Measurements from ENCODE around the gene RASGRF1. TPM values are rescaled to one million over a fixed set of nuclear protein-coding genes. Genes with fewer than 3 reads are reported as not detected.

The RASGRF1 gene
- total RNA-seq, 4 donors from 2014 or later: 0.13 to 0.23 TPM; not detected in 2

- no peak overlapping the region for H3K4me3 ChIP-seq
- ATAC-seq: no peak
- WGBS, 2 donors (ENCODE audit: low coverage in 1 of 2): 83 to 100% methylated on average over 2 to 3 of the region's 3 CpGs
- no peaks in the 10 kb centered on the region for H3K27me3 ChIP-seq
- TF ChIP-seq EP300 (IDR thresholded peaks at IDR 0.05) (no peak), CTCF (IDR thresholded peaks at IDR 0.05) (no peak), POLR2AphosphoS5 (IDR thresholded peaks at IDR 0.05) (no peak), POLR2A (IDR thresholded peaks at IDR 0.05) (no peak)
- no peak overlapping the region for H3K27ac ChIP-seq
- H3K36me3 ChIP-seq: no peaks in the 10 kb centered on the region
- no peaks in the 10 kb centered on the region for H3K9me3 ChIP-seq
- no peaks in the 10 kb centered on the region for H3K4me1 ChIP-seq
Observed at GRCh38 chr15:79050341-79050740, 40.2 kb downstream of the RASGRF1 start.

GRCh38 chr15:79049416-79049815, 41.2 kb downstream of the RASGRF1 start:
- H3K27ac ChIP-seq: no peak overlapping the region
- no peaks in the 10 kb centered on the region for H3K4me1 ChIP-seq
- no peaks in the 10 kb centered on the region for H3K9me3 ChIP-seq
- 41% methylated on average over 2 of the region's 9 CpGs; no CpG with 5 or more reads in 1 of the 2 donors for WGBS, 2 donors (ENCODE audit: low coverage in 1 of 2)
- no peak for ATAC-seq
- H3K27me3 ChIP-seq: no peaks in the 10 kb centered on the region
- TF ChIP-seq EP300 (IDR thresholded peaks at IDR 0.05) (no peak), POLR2AphosphoS5 (IDR thresholded peaks at IDR 0.05) (no peak), CTCF (IDR thresholded peaks at IDR 0.05) (no peak), POLR2A (IDR thresholded peaks at IDR 0.05) (no peak)
- H3K36me3 ChIP-seq: no peaks in the 10 kb centered on the region
- H3K4me3 ChIP-seq: no peak overlapping the region

GRCh38 chr15:79047676-79048439, 42.7 kb downstream of the RASGRF1 start:
- TF ChIP-seq EP300 (IDR thresholded peaks at IDR 0.05) (no peak), POLR2AphosphoS5 (IDR thresholded peaks at IDR 0.05) (no peak), POLR2A (IDR thresholded peaks at IDR 0.05) (no peak), CTCF (IDR thresholded peaks at IDR 0.05) (no peak)
- ATAC-seq: no peak
- H3K4me3 ChIP-seq: no peak overlapping the region
- 82 to 84% methylated on average over 5 to 8 of the region's 10 CpGs for WGBS, 2 donors (ENCODE audit: low coverage in 1 of 2)
- no peaks in the 10 kb centered on the region for H3K4me1 ChIP-seq
- peaks cover 7% of the 10 kb centered on the region for H3K27me3 ChIP-seq
- H3K36me3 ChIP-seq: no peaks in the 10 kb centered on the region
- H3K27ac ChIP-seq: no peak overlapping the region
- peaks cover 0 to 11% (median 0%) of the 10 kb centered on the region in 3 donors for H3K9me3 ChIP-seq

GRCh38 chr15:79046691-79047404, 43.7 kb downstream of the RASGRF1 start:
- ATAC-seq: no peak
- no peaks in the 10 kb centered on the region for H3K4me1 ChIP-seq
- peaks cover 7% of the 10 kb centered on the region for H3K27me3 ChIP-seq
- no peaks in the 10 kb centered on the region for H3K36me3 ChIP-seq
- no peak for TF ChIP-seq EP300 (IDR thresholded peaks at IDR 0.05)
- no peak for TF ChIP-seq CTCF (IDR thresholded peaks at IDR 0.05)
- no peak for TF ChIP-seq POLR2AphosphoS5 (IDR thresholded peaks at IDR 0.05)
- no peak for TF ChIP-seq POLR2A (IDR thresholded peaks at IDR 0.05)
- H3K27ac ChIP-seq: no peak overlapping the region
- WGBS, 2 donors (ENCODE audit: low coverage in 1 of 2): 75 to 100% methylated on average over 2 to 5 of the region's 19 CpGs
- peaks cover 0 to 21% (median 0%) of the 10 kb centered on the region in 3 donors for H3K9me3 ChIP-seq
- no peak overlapping the region for H3K4me3 ChIP-seq
